ENCODE measurements around the gene ADGRL3.

DNA sequence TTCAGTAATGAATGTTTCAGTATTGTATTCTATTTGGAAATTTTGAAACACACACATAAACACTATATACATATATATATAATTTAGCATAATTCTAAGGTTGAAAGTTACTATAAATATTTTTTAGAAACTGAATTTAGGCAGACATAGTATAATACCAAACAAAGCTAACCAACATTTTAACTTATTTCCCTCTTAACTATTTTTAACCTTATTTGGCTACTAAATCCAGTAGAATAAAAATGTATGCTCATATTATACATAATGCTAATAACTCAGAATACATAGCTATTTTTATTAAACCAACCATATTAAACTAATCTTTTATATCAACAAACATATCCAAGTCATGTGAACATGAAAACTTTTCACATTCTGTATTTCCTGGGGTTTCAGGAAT is 563.6 kb downstream of the ADGRL3 start:
- TF ChIP-seq, protein P1, sequence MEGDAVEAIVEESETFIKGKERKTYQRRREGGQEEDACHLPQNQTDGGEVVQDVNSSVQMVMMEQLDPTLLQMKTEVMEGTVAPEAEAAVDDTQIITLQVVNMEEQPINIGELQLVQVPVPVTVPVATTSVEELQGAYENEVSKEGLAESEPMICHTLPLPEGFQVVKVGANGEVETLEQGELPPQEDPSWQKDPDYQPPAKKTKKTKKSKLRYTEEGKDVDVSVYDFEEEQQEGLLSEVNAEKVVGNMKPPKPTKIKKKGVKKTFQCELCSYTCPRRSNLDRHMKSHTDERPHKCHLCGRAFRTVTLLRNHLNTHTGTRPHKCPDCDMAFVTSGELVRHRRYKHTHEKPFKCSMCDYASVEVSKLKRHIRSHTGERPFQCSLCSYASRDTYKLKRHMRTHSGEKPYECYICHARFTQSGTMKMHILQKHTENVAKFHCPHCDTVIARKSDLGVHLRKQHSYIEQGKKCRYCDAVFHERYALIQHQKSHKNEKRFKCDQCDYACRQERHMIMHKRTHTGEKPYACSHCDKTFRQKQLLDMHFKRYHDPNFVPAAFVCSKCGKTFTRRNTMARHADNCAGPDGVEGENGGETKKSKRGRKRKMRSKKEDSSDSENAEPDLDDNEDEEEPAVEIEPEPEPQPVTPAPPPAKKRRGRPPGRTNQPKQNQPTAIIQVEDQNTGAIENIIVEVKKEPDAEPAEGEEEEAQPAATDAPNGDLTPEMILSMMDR (IDR thresholded peaks at IDR 0.05) = no peak
- TF ChIP-seq EZH2 (IDR thresholded peaks at IDR 0.05) = no peak
- no peak for TF ChIP-seq EZH2phosphoT487 (IDR thresholded peaks at IDR 0.05)

Measured in neural progenitor cell (in vitro differentiated cells).